Testis (tissue), 2 donors: Measurements from ENCODE around the gene TRAK1.

Experiments used
- CTCF ChIP-seq, 3 experiments: fragments of 450-650 bp in 2 of 3; fragments of 200-600 bp in 1 of 3; sonication (generic) in 1 of 3; IDR thresholded peaks; one replicate each; pipeline ENCODE4 v1.5.1; 2016 to 2019; ENCODE audit warnings: antibody characterized with exemption in 3 of 3, mild to moderate bottlenecking in 2 of 3, moderate library complexity in 1 of 3
- POLR2A ChIP-seq: fragments of 450-650 bp; IDR thresholded peaks from one replicate; pipeline ENCODE4 v1.6.1; 2017; ENCODE audit warnings: antibody characterized with exemption, mild to moderate bottlenecking, moderate library complexity

GRCh38 chr3:42265059-42265991 lies 174.2 kb downstream of the TRAK1 start:
- TF ChIP-seq POLR2A (no peak), CTCF (IDR thresholded peaks at IDR 0.05) (no peak)
